Measurements from ENCODE around the gene SCAND1.
"Not testable (repeated sequence)": the region's sequence is repeated elsewhere in the genome, so short reads cannot be mapped to it uniquely, and the experiment has no call there.

The SCAND1 gene

GRCh38 chr20:35967979-35968640 is 13.8 kb upstream of the SCAND1 start, which contains the start of gene CNBD2:
Gene CNBD2, plus strand, starts transcription at chr20:35968590. Its CDS starts 173 bp downstream, at chr20:35968763.
- in situ Hi-C loops (cut with HindIII; ENCODE audit: low sequenced_read_pairs) = no loop called here
- H3K4me3 ChIP-seq (ENCODE audit: low read depth, low read length) = no peak within 1 kb of the TSS
- TF ChIP-seq CTCF (IDR thresholded peaks at IDR 0.05; ENCODE audit: low read depth, low read length, missing control alignments) = no peak

GRCh38 chr20:35963878-35964277 is 9.6 kb upstream of the SCAND1 start:
- no peak for TF ChIP-seq CTCF (IDR thresholded peaks at IDR 0.05; ENCODE audit: low read depth, low read length, missing control alignments)
- no peak overlapping the region for H3K4me3 ChIP-seq (ENCODE audit: low read depth, low read length)
- in situ Hi-C loops (cut with HindIII; ENCODE audit: low sequenced_read_pairs) = no loop called here
- no peak for DNase-seq (ENCODE audit: low read depth)

More at GRCh38 chr20:35967979-35968640, 13.8 kb upstream of the SCAND1 start, which contains the start of gene CNBD2:
- DNase-seq (ENCODE audit: low read depth) = no peak

GRCh38 chr20:35959291-35959690 is 5.0 kb upstream of the SCAND1 start:
- DNase-seq (ENCODE audit: low read depth); in situ Hi-C loops (cut with HindIII; ENCODE audit: low sequenced_read_pairs): not testable (repeated sequence)

GRCh38 chr20:35956616-35957015 is 2.3 kb upstream of the SCAND1 start:
- no peak for DNase-seq (ENCODE audit: low read depth)
- TF ChIP-seq CTCF (IDR thresholded peaks at IDR 0.05; ENCODE audit: low read depth, low read length, missing control alignments) = no peak
- in situ Hi-C loops (cut with HindIII; ENCODE audit: low sequenced_read_pairs) = no loop called here
- no peak overlapping the region for H3K4me3 ChIP-seq (ENCODE audit: low read depth, low read length)

More at GRCh38 chr20:35959291-35959690, 5.0 kb upstream of the SCAND1 start:
- H3K4me3 ChIP-seq (ENCODE audit: low read depth, low read length) = not testable (repeated sequence)

GRCh38 chr20:35954907-35955251 is 577 bp upstream of the SCAND1 start:
- H3K4me3 ChIP-seq (ENCODE audit: low read depth, low read length) = peak overlapping the region; percentile 98
- no peak for DNase-seq (ENCODE audit: low read depth)
- in situ Hi-C loops (cut with HindIII; ENCODE audit: low sequenced_read_pairs) = no loop called here
- no peak for TF ChIP-seq CTCF (IDR thresholded peaks at IDR 0.05; ENCODE audit: low read depth, low read length, missing control alignments)

GRCh38 chr20:35953387-35954199 is 709 bp downstream of the SCAND1 start:
- no peak for TF ChIP-seq CTCF (IDR thresholded peaks at IDR 0.05; ENCODE audit: low read depth, low read length, missing control alignments)
- H3K4me3 ChIP-seq (ENCODE audit: low read depth, low read length) = peak overlapping the region; percentile 98
- no peak for DNase-seq (ENCODE audit: low read depth)
- in situ Hi-C loops (cut with HindIII; ENCODE audit: low sequenced_read_pairs) = no loop called here
